Right renal pelvis (tissue), 4 donors: Measurements from ENCODE around the gene BHLHE40. TPM values are rescaled to one million over a fixed set of nuclear protein-coding genes. Genes with fewer than 3 reads are reported as not detected.
"Not testable (repeated sequence)": the region's sequence is repeated elsewhere in the genome, so short reads cannot be mapped to it uniquely, and the experiment has no call there.

Experiments used
- DNase-seq, 4 donors: peaks; one replicate each; pipeline ENCODE4 v3.0.0-alpha.2; 2013; ENCODE audit warnings: low read depth in 4 of 4, low spot score in 3 of 4, missing footprints in 1 of 4
- polyA plus RNA-seq, 4 donors: library from polyadenylated mRNA; unstranded; fragments of 120-200 nt; gene quantifications; one replicate each; pipeline ENCODE4 v1.2.1, GENCODE V29; 2013; ENCODE audit not compliant: insufficient read length in 4 of 4

The BHLHE40 gene
- polyA plus RNA-seq, 4 donors, result 24.8 to 30.2 (median 28.2) TPM

DNA sequence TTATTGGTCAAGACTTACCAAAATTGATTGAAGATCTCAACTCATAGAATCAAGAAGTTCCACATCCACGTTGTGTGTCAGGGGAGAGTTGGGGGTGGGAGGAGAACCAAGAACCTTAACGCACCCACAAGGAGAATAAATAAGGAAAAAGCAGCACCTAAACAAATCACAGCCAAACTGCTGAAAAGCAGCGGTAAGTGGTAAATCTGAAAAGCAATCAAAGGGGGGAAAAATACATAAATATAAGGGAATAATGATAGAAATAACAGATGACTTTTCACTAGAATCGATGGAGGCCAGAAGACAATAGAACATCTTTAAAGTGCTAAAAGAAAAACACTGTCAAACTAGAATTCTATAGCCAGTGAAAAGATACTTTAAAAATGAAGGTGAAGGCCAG, 20.1 kb upstream of the BHLHE40 start:
- no peak for DNase-seq

DNA sequence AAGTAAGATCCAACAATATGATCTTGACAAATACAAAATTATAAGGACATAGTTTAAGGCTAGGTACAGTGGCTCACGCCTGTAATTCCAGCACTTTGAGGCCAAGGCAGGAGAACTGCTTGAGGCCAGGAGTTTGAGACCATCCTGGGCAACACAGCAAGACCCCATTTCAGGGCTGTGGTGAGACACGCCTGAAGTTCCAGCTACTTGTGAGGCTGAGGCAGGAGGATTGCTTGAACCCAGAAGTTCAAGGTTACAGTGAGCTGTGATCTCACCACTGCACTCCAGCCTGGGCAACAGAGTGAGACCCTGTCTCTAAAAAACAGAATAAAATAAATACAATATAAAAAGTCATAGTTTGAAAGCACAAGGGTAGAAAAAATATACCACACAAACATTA, 17.4 kb upstream of the BHLHE40 start:
- not testable (repeated sequence) for DNase-seq

GRCh38 chr3:4963669-4964570, 15.3 kb upstream of the BHLHE40 start:
- no peak for DNase-seq

GRCh38 chr3:4966006-4966405, 13.2 kb upstream of the BHLHE40 start:
- DNase-seq, result not testable (repeated sequence)

DNA sequence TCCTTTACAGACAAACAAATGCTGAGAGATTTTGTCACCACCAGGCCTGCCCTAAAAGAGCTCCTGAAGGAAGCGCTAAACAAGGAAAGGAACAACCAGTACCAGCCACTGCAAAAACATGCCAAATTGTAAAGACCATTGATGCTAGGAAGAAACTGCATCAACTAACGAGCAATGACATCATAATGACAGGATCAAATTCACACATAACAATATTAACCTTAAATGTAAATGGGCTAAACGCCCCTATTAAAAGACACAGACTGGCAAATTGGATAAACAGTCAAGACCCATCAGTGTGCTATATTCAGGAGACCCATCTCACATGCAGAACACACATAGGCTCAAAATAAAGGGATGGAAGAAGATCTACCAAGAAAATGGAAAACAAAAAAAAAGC, 11.6 kb upstream of the BHLHE40 start:
- DNase-seq, result not testable (repeated sequence)

DNA sequence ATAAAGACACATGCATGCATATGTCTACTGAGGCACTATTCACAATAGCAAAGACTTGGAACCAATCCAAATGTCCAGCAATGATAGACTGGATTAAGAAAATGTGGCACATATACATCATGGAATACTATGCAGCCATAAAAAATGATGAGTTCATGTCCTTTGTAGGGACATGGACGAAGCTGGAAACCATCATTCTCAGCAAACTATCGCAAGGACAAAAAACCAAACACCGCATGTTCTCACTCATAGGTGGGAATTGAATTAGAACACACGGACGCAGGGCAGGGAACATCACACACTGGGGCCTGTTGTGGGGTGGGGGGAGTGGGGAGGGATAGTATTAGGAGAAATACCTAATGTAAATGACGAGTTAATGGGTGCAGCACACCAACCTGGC, 7.8 kb upstream of the BHLHE40 start:
- DNase-seq, result not testable (repeated sequence)

GRCh38 chr3:4971838-4972237, 7.4 kb upstream of the BHLHE40 start:
- DNase-seq, result no peak

GRCh38 chr3:4972652-4973643, 6.3 kb upstream of the BHLHE40 start:
- DNase-seq, result no peak

DNA sequence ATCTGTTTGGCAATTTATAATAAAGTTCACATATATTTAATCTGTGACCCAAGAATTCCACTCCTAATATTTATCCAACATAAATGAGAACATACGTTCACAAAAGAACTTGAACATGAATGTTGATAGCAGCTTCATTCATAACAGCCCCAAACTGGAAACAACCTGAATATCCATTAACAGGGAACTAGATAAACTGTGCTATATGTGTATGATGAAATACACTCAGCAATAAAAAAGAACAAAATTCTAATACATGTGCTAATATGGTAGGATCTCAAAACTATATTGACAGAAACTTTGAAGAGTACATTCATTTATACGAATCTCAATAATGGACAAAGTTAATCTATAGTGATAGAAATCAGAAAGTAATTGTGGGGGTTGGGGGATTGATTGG, 5.1 kb upstream of the BHLHE40 start:
- no peak for DNase-seq

- no peak for DNase-seq
Measured at GRCh38 chr3:4976109-4976508, 3.1 kb upstream of the BHLHE40 start.

- peak in 2 of 4 donors; percentile 55 to 65 for DNase-seq
Measured at GRCh38 chr3:4977001-4977852, 2.0 kb upstream of the BHLHE40 start.

DNA sequence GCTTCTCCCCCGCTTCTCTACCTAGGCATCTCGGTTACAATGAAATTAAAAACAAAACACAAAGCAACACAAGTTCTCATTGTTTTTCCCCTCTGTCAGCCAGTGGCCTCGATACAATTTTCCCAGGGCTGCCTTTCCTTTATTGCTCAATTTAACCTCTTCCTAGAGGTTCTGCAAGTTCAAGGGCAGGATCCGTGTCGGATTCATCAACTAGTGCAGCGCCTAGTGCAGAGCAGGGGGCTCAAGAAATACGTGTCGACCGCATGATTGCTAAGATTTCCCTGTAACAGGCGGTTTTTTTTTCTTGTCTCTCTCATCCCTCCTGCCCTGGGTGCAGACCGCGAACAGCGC, 1.4 kb upstream of the BHLHE40 start:
- DNase-seq, result peak in 1 of 4 donors; percentile 52

- DNase-seq, result peak; percentile 76 to 84 (median 81)
Measured at GRCh38 chr3:4978204-4978965, 852 bp upstream of the BHLHE40 start.

- DNase-seq, result peak; percentile 51 to 79 (median 68)
Measured at GRCh38 chr3:4978966-4979427, 240 bp upstream of the BHLHE40 start.

DNA sequence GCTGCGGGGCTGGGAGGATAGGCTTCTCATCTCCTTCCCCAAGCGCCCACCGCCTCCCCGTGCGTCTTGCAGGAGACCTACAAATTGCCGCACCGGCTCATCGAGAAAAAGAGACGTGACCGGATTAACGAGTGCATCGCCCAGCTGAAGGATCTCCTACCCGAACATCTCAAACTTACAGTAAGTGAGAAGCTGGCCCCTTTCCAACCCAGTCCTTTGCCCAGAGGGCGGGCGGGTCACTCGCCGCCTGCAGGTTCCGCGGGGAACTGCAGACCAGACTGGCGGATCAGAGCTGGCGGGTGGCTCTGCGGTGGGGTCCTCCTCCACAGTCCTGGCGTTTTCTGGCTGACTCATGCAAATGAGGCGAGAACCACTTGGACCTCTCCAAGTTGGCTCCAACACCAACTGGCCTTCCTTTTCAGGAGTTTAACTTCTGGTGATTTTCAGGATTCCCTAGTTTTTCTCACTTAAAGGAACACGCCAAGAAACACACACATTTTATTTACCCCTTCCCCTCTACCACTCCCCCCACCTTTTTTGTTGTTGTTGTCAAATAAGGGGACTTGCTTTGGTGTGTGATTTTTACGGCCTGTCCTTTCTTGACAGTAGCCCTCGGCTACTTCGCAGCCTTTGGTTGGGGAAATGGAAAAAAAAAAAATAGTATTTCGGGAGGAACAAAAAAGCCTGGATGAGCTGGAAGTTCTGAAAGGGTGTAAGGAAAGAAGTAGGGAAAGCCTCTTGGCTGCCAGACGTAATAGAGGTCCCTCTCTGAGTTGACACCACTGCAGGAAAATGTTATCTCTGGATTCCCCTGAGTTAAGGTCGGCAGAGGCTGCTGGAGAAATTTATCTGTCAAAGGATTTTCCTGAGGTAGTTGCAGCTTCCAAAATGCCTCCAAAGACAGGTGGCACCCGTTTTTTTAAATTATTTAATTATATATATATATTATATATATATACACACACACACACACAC, 1.3 kb downstream of the BHLHE40 start:
- peak; percentile 58 to 73 (median 65) for DNase-seq

DNA sequence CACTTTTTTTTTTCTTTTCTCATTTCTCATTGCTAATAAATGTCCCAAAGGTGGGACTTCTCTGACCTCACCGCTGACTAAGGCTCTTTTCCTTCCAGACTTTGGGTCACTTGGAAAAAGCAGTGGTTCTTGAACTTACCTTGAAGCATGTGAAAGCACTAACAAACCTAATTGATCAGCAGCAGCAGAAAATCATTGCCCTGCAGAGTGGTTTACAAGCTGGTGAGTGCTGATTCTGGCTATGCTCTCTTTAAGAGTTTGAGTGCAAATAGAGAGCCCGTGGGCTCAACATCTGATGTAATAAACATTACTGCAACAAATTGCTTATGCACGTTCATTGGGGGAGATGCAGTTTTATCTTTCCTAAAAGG, 2.0 kb downstream of the BHLHE40 start:
- DNase-seq, result no peak

DNA sequence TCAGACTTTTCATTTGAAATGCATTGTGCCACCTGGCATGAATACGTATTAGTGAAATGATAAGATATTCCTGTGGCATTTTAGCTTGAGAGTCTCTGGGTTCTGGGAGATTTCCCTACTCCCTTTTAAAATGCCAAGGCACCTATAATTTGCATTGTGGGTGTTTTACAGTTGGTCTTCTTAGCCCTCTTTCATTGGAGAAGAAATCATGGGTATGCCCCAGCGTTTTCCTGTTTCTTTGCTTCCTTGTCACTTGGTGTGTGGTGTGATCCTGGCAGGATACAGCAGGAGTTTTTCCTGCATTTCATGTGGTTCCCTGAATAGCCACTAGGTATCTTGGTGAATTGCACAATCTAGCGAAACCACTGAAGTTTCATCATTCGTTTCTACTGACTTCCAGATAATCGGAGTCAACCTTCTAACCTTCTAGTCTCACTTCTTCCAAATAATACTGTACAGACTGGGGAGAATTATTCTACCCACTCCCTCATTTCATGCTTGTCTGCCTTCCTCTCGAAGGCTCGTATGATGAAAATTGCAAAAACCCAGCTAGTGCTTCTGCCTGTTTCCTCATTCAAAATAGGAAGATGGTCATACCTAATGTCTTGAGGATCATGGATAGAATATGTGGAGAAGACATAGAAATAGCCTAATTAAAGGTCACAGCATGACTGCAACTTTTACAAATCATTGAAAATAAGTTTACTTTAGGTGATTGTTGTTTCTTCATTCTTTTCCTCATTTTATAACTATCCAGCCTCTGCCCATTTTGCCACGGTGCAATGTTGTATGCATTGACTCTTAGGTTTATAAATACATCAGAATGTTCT, 2.6 kb downstream of the BHLHE40 start:
- no peak for DNase-seq
